ENCODE data around the gene TPPP3.

DNA sequence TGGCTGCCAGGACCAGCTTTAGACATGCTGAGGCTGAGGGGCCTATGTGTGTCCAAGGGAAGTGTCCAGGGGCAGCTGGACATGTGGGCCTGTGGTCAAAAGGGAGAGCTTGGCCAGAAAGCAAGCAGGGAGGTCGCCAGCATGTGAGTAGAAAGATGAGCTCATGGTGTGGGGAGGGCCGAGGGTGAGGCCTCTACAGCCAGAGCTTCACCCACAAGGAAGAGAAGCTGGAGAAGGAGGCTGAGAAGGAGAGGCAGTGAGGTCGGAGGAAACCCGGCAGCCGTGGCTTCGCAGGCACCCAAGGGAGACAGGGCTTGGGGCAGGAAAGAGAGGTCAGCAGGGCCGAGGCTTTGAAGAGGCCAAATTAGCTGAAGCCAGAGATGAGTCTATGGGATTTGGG, 33.7 kb upstream of the TPPP3 start:
- TF ChIP-seq EZH2 (IDR thresholded peaks at IDR 0.05; ENCODE audit: borderline replicate concordance, low read length), result no peak
- TF ChIP-seq, protein P1, sequence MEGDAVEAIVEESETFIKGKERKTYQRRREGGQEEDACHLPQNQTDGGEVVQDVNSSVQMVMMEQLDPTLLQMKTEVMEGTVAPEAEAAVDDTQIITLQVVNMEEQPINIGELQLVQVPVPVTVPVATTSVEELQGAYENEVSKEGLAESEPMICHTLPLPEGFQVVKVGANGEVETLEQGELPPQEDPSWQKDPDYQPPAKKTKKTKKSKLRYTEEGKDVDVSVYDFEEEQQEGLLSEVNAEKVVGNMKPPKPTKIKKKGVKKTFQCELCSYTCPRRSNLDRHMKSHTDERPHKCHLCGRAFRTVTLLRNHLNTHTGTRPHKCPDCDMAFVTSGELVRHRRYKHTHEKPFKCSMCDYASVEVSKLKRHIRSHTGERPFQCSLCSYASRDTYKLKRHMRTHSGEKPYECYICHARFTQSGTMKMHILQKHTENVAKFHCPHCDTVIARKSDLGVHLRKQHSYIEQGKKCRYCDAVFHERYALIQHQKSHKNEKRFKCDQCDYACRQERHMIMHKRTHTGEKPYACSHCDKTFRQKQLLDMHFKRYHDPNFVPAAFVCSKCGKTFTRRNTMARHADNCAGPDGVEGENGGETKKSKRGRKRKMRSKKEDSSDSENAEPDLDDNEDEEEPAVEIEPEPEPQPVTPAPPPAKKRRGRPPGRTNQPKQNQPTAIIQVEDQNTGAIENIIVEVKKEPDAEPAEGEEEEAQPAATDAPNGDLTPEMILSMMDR (conservative IDR thresholded peaks at IDR 0.05 in 1 of 2, IDR thresholded peaks at IDR 0.05 in 1 of 2; ENCODE audit: extremely low read depth in 1 of 2, insufficient read depth in 1 of 2, low read depth in 1 of 2, low read length in 2 of 2), result no peak
